ENCODE results near the gene DNAJB5.

DNA sequence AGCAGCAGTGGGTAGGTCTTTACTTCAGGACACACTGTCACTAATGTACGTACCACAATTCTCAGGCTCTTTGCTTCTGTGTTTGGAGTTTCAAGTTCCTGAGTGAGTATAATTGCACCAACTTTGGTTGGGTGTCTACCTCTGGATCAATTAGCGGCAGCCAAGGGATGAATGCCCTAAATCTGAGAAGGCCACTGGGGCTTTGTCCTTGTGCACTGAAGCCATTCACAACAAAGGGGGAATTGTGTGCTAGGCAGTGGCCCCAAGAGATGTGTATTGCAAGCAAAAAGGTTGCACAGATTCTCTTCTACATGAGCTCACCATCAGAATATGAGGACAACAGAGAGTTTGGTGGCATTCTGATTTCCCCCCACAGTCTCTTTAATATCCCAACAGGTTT lies 35.3 kb upstream of the DNAJB5 start:
- TF ChIP-seq, protein P1, sequence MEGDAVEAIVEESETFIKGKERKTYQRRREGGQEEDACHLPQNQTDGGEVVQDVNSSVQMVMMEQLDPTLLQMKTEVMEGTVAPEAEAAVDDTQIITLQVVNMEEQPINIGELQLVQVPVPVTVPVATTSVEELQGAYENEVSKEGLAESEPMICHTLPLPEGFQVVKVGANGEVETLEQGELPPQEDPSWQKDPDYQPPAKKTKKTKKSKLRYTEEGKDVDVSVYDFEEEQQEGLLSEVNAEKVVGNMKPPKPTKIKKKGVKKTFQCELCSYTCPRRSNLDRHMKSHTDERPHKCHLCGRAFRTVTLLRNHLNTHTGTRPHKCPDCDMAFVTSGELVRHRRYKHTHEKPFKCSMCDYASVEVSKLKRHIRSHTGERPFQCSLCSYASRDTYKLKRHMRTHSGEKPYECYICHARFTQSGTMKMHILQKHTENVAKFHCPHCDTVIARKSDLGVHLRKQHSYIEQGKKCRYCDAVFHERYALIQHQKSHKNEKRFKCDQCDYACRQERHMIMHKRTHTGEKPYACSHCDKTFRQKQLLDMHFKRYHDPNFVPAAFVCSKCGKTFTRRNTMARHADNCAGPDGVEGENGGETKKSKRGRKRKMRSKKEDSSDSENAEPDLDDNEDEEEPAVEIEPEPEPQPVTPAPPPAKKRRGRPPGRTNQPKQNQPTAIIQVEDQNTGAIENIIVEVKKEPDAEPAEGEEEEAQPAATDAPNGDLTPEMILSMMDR (IDR thresholded peaks at IDR 0.05), result no peak
- no peak for TF ChIP-seq POLR2A (IDR thresholded peaks at IDR 0.05)
